Fibroblast of lung (primary cell): ENCODE data around the gene MUC6. TPM values are rescaled to one million over a fixed set of nuclear protein-coding genes. Genes with fewer than 3 reads are reported as not detected.
A peak's percentile ranks its signal among the peaks of the same experiment; 100 is the strongest.

Source experiments
- DNase-seq, 2 donors: peaks; one replicate each; pipeline versions ENCODE4 v3.0.0 to v3.0.0-alpha.2; 2010; ENCODE audit warnings: low read depth in 2 of 2
- H2AFZ ChIP-seq: 2 replicates; pipeline ENCODE4 v1.5.1; 2012; ENCODE audit warnings: low read length, control low read depth, inconsistent platforms
- H3K27ac ChIP-seq: 2 replicates; pipeline ENCODE4 v1.5.1; 2011; ENCODE audit warnings: low read length, control low read depth; ENCODE audit not compliant: insufficient read depth
- H3K27me3 ChIP-seq: 2 replicates; pipeline ENCODE4 v1.5.1; 2011; ENCODE audit warnings: mild to moderate bottlenecking, low read length; ENCODE audit not compliant: control insufficient read depth, insufficient read depth
- H3K36me3 ChIP-seq: 2 replicates; pipeline ENCODE4 v1.5.1; 2011; ENCODE audit warnings: low read length; ENCODE audit not compliant: control insufficient read depth, insufficient read depth
- H3K4me1 ChIP-seq: 2 replicates; pipeline ENCODE4 v1.5.1; 2011; ENCODE audit warnings: low read length; ENCODE audit not compliant: control insufficient read depth, insufficient read depth; ENCODE audit errors: extremely low read depth
- H3K4me2 ChIP-seq: 2 replicates; pipeline ENCODE4 v1.5.1; 2011; ENCODE audit warnings: low read length, control low read depth; ENCODE audit not compliant: insufficient read depth; ENCODE audit errors: extremely low read depth
- H3K4me3 ChIP-seq, 4 experiments: fragments of 200-600 bp in 1 of 4; sonication (generic) in 1 of 4; replicated peaks in 1 of 4; 2 replicates each; pipeline ENCODE4 v1.5.1; 2011 to 2016; ENCODE audit warnings: low read length in 4 of 4, low read depth in 3 of 4, mild to moderate bottlenecking in 3 of 4, control low read depth in 2 of 4, inconsistent platforms in 1 of 4, mixed read lengths in 1 of 4; ENCODE audit not compliant: insufficient read depth in 1 of 4; ENCODE audit errors: control extremely low read depth in 1 of 4
- H3K79me2 ChIP-seq: 2 replicates; pipeline ENCODE4 v1.5.1; 2012; ENCODE audit warnings: mild to moderate bottlenecking, low read length, inconsistent platforms; ENCODE audit not compliant: control insufficient read depth, insufficient read depth
- H3K9ac ChIP-seq: 2 replicates; pipeline ENCODE4 v1.5.1; 2011; ENCODE audit warnings: mild to moderate bottlenecking, low read length, control low read depth; ENCODE audit not compliant: insufficient read depth
- H3K9me3 ChIP-seq: 2 replicates; pipeline ENCODE4 v1.5.1; 2012; ENCODE audit warnings: low read depth, low read length; ENCODE audit not compliant: control insufficient read depth, insufficient read depth
- H4K20me1 ChIP-seq: 2 replicates; pipeline ENCODE4 v1.5.1; 2011; ENCODE audit warnings: low read length; ENCODE audit not compliant: control insufficient read depth, insufficient read depth; ENCODE audit errors: extremely low read depth
- CTCF ChIP-seq, 2 donors: IDR thresholded peaks in 1 of 2; conservative IDR thresholded peaks in 1 of 2; 1 replicate in 1 of 2; 2 replicates in 1 of 2; pipeline ENCODE4 v1.5.1; 2011 to 2012; ENCODE audit warnings: low read length in 2 of 2, control low read depth in 1 of 2, inconsistent platforms in 1 of 2, low read depth in 1 of 2, mild to moderate bottlenecking in 1 of 2
- EZH2 ChIP-seq: IDR thresholded peaks from 2 replicates; pipeline ENCODE4 v1.5.1; 2012; ENCODE audit warnings: low read length, control low read depth, mild to moderate bottlenecking; ENCODE audit errors: missing control alignments
- polyA plus RNA-seq, 2 donors: library from polyadenylated mRNA; depleted of rRNA in 1 of 2; stranded (reverse) in 1 of 2; unstranded in 1 of 2; fragments of >200 nt; gene quantifications; 2 replicates each; pipeline ENCODE4 v1.2.1, GENCODE V29; 2011 to 2012; ENCODE audit warnings: missing spikeins in 1 of 2
- total RNA-seq: library from RNA; depleted of rRNA; stranded (reverse); fragments of >200 nt; gene quantifications from 2 replicates; pipeline ENCODE4 v1.2.1, GENCODE V29; 2014

The MUC6 gene
- total and polyA plus RNA-seq, 2 donors (not counting 1 experiment from before 2014, with no cell fraction given), result not detected

- TF ChIP-seq EZH2 (no peak), CTCF (conservative IDR thresholded peaks at IDR 0.05 in 1 of 2, IDR thresholded peaks at IDR 0.05 in 1 of 2; ENCODE audit: low read depth in 1 of 2, low read length in 2 of 2) (peak; percentile 66 to 84)
- Histone ChIP-seq H4K20me1 (no peaks in the 10 kb centered on the region), H3K9ac (no peak overlapping the region), H3K27me3 (peaks cover 11% of the 10 kb centered on the region), H3K36me3 (no peaks in the 10 kb centered on the region), H3K9me3 (no peaks in the 10 kb centered on the region), H2AFZ (no peak overlapping the region), H3K4me2 (no peak overlapping the region), H3K27ac (no peak overlapping the region), H3K4me1 (no peaks in the 10 kb centered on the region), H3K79me2 (no peaks in the 10 kb centered on the region), H3K4me3 (no peak overlapping the region)
- DNase-seq, result peak; percentile 34 to 48
These were observed 14.2 kb upstream of the MUC6 start for GRCh38 chr11:1050581-1051355.

- Histone ChIP-seq H3K27ac (no peak overlapping the region), H3K4me2 (no peak overlapping the region), H2AFZ (no peak overlapping the region), H3K9ac (no peak overlapping the region), H3K27me3 (peaks cover 9% of the 10 kb centered on the region), H3K36me3 (no peaks in the 10 kb centered on the region), H3K4me1 (no peaks in the 10 kb centered on the region), H4K20me1 (no peaks in the 10 kb centered on the region), H3K79me2 (no peaks in the 10 kb centered on the region), H3K9me3 (no peaks in the 10 kb centered on the region), H3K4me3 (no peak overlapping the region)
- TF ChIP-seq CTCF (conservative IDR thresholded peaks at IDR 0.05 in 1 of 2, IDR thresholded peaks at IDR 0.05 in 1 of 2; ENCODE audit: low read depth in 1 of 2, low read length in 2 of 2) (no peak), EZH2 (no peak)
- DNase-seq, result no peak
These were observed 13.5 kb upstream of the MUC6 start for GRCh38 chr11:1049911-1050580.

- no peak overlapping the region for H3K4me3 ChIP-seq
- no peaks in the 10 kb centered on the region for H3K79me2 ChIP-seq
- no peaks in the 10 kb centered on the region for H3K9me3 ChIP-seq
- H2AFZ ChIP-seq, result no peak overlapping the region
- DNase-seq, result no peak
- H3K36me3 ChIP-seq, result no peaks in the 10 kb centered on the region
- no peaks in the 10 kb centered on the region for H3K4me1 ChIP-seq
- H3K4me2 ChIP-seq, result no peak overlapping the region
- no peaks in the 10 kb centered on the region for H4K20me1 ChIP-seq
- no peak overlapping the region for H3K9ac ChIP-seq
- TF ChIP-seq EZH2 (no peak), CTCF (conservative IDR thresholded peaks at IDR 0.05 in 1 of 2, IDR thresholded peaks at IDR 0.05 in 1 of 2; ENCODE audit: low read depth in 1 of 2, low read length in 2 of 2) (no peak)
- no peak overlapping the region for H3K27ac ChIP-seq
- peaks cover 9% of the 10 kb centered on the region for H3K27me3 ChIP-seq
These were observed 12.9 kb upstream of the MUC6 start for GRCh38 chr11:1049431-1049891.
